Effector memory CD8-positive, alpha-beta T cell (primary cell): ENCODE data around the gene OVAAL.
A peak's percentile ranks its signal among the peaks of the same experiment; 100 is the strongest.

Experiments used
- ATAC-seq: fragments of 150-1000 bp; cut with Tn5 transposase; replicated peaks from 2 replicates; pipeline ENCODE4 v1.10.0; 2021; ENCODE audit warnings: mild to moderate bottlenecking, moderate library complexity
- DNase-seq, 3 experiments: peaks; one replicate each; pipeline ENCODE4 v3.0.0; 2021
- H3K27ac Mint-ChIP-seq, 2 donors: one replicate each; pipeline ENCODE4 v1.8.0; 2022; ENCODE audit warnings: mild to moderate bottlenecking in 2 of 2, mixed read lengths in 2 of 2, moderate library complexity in 2 of 2
- H3K27me3 Mint-ChIP-seq, 2 donors: one replicate each; pipeline ENCODE4 v1.8.0; 2022; ENCODE audit warnings: mixed read lengths in 2 of 2
- H3K36me3 Mint-ChIP-seq: one replicate; pipeline ENCODE4 v1.8.0; 2022; ENCODE audit warnings: mild to moderate bottlenecking, moderate library complexity, mixed read lengths; ENCODE audit not compliant: insufficient read depth
- H3K4me1 Mint-ChIP-seq, 2 donors: one replicate each; pipeline ENCODE4 v1.8.0; 2022; ENCODE audit warnings: low read depth in 2 of 2, mixed read lengths in 2 of 2
- H3K4me3 Mint-ChIP-seq, 2 donors: one replicate each; pipeline ENCODE4 v1.8.0; 2022; ENCODE audit warnings: mild to moderate bottlenecking in 2 of 2, mixed read lengths in 2 of 2, moderate library complexity in 2 of 2
- H3K9me3 Mint-ChIP-seq, 2 donors: one replicate each; pipeline ENCODE4 v1.8.0; 2022; ENCODE audit warnings: mixed read lengths in 2 of 2

Gene OVAAL

GRCh38 chr1:180530501-180530900, 28.3 kb upstream of the OVAAL start:
- H3K4me3 Mint-ChIP-seq = no peak overlapping the region
- no peak overlapping the region for H3K27ac Mint-ChIP-seq
- ATAC-seq (no peak), DNase-seq (no peak)
- peaks cover 5% of the 10 kb centered on the region for H3K36me3 Mint-ChIP-seq
- H3K4me1 Mint-ChIP-seq = peaks cover 2 to 5% of the 10 kb centered on the region in 2 donors
- H3K9me3 Mint-ChIP-seq = no peaks in the 10 kb centered on the region
- peaks cover 28 to 33% of the 10 kb centered on the region in 2 donors for H3K27me3 Mint-ChIP-seq

GRCh38 chr1:180532854-180533253, 25.9 kb upstream of the OVAAL start:
- H3K36me3 Mint-ChIP-seq = peaks cover 5% of the 10 kb centered on the region
- H3K27ac Mint-ChIP-seq = no peak overlapping the region
- H3K4me3 Mint-ChIP-seq = no peak overlapping the region
- H3K9me3 Mint-ChIP-seq = no peaks in the 10 kb centered on the region
- DNase-seq (no peak), ATAC-seq (no peak)
- peaks cover 26 to 40% of the 10 kb centered on the region in 2 donors for H3K27me3 Mint-ChIP-seq
- peaks cover 0 to 5% of the 10 kb centered on the region in 2 donors for H3K4me1 Mint-ChIP-seq

GRCh38 chr1:180533266-180533987, 25.3 kb upstream of the OVAAL start:
- Mint-ChIP-seq H3K27me3 (peaks cover 26 to 40% of the 10 kb centered on the region in 2 donors), H3K4me3 (no peak overlapping the region), H3K9me3 (no peaks in the 10 kb centered on the region), H3K36me3 (peaks cover 5% of the 10 kb centered on the region), H3K4me1 (peaks cover 0 to 5% of the 10 kb centered on the region in 2 donors), H3K27ac (no peak overlapping the region)
- DNase-seq (peak; percentile 52 to 55 (median 53)), ATAC-seq (peak; percentile 73)

- Mint-ChIP-seq H3K9me3 (no peaks in the 10 kb centered on the region), H3K4me3 (no peak overlapping the region), H3K4me1 (peaks cover 0 to 5% of the 10 kb centered on the region in 2 donors), H3K36me3 (peaks cover 5% of the 10 kb centered on the region), H3K27me3 (peaks cover 26 to 46% of the 10 kb centered on the region in 2 donors), H3K27ac (no peak overlapping the region)
- no peak for ATAC-seq
- DNase-seq = no peak
Observed at GRCh38 chr1:180534214-180534613, 24.6 kb upstream of the OVAAL start.

GRCh38 chr1:180535418-180535999, 23.3 kb upstream of the OVAAL start:
- no peaks in the 10 kb centered on the region for H3K9me3 Mint-ChIP-seq
- peaks cover 5% of the 10 kb centered on the region for H3K36me3 Mint-ChIP-seq
- H3K4me3 Mint-ChIP-seq = no peak overlapping the region

GRCh38 chr1:180536821-180537372, 21.9 kb upstream of the OVAAL start:
- ATAC-seq (no peak), DNase-seq (no peak)
- Mint-ChIP-seq H3K4me1 (peaks cover 0 to 5% of the 10 kb centered on the region in 2 donors), H3K36me3 (no peaks in the 10 kb centered on the region), H3K27ac (no peak overlapping the region), H3K27me3 (peaks cover 17 to 56% of the 10 kb centered on the region in 2 donors), H3K4me3 (no peak overlapping the region), H3K9me3 (no peaks in the 10 kb centered on the region)

More at GRCh38 chr1:180535418-180535999, 23.3 kb upstream of the OVAAL start:
- no peak for ATAC-seq
- Mint-ChIP-seq H3K4me1 (peaks cover 0 to 5% of the 10 kb centered on the region in 2 donors), H3K27me3 (peaks cover 20 to 46% of the 10 kb centered on the region in 2 donors), H3K27ac (no peak overlapping the region)
- DNase-seq = no peak

GRCh38 chr1:180539136-180539535, 19.6 kb upstream of the OVAAL start:
- Mint-ChIP-seq H3K36me3 (no peaks in the 10 kb centered on the region), H3K4me3 (no peak overlapping the region), H3K4me1 (no peaks in the 10 kb centered on the region), H3K9me3 (no peaks in the 10 kb centered on the region), H3K27ac (no peak overlapping the region), H3K27me3 (peaks cover 11 to 47% of the 10 kb centered on the region in 2 donors)
- no peak for ATAC-seq
- DNase-seq = no peak

GRCh38 chr1:180540697-180541594, 17.8 kb upstream of the OVAAL start:
- Mint-ChIP-seq H3K9me3 (no peaks in the 10 kb centered on the region), H3K4me1 (no peaks in the 10 kb centered on the region), H3K4me3 (no peak overlapping the region), H3K27me3 (peaks cover 4 to 42% of the 10 kb centered on the region in 2 donors), H3K27ac (no peak overlapping the region), H3K36me3 (no peaks in the 10 kb centered on the region)
- ATAC-seq (no peak), DNase-seq (no peak)

GRCh38 chr1:180542113-180542837, 16.5 kb upstream of the OVAAL start:
- H3K36me3 Mint-ChIP-seq = no peaks in the 10 kb centered on the region
- H3K9me3 Mint-ChIP-seq = no peaks in the 10 kb centered on the region
- no peaks in the 10 kb centered on the region for H3K4me1 Mint-ChIP-seq
- ATAC-seq (no peak), DNase-seq (no peak)
- H3K27ac Mint-ChIP-seq = no peak overlapping the region
- H3K27me3 Mint-ChIP-seq = peaks cover 4 to 34% of the 10 kb centered on the region in 2 donors
- no peak overlapping the region for H3K4me3 Mint-ChIP-seq

- no peaks in the 10 kb centered on the region for H3K36me3 Mint-ChIP-seq
- no peak for ATAC-seq
- H3K27me3 Mint-ChIP-seq = peaks cover 4 to 34% of the 10 kb centered on the region in 2 donors
- no peak overlapping the region for H3K27ac Mint-ChIP-seq
- H3K4me1 Mint-ChIP-seq = no peaks in the 10 kb centered on the region
- H3K4me3 Mint-ChIP-seq = no peak overlapping the region
- H3K9me3 Mint-ChIP-seq = no peaks in the 10 kb centered on the region
- DNase-seq = no peak
Observed at GRCh38 chr1:180542838-180543145, 16.0 kb upstream of the OVAAL start.

- Mint-ChIP-seq H3K4me1 (no peaks in the 10 kb centered on the region), H3K36me3 (no peaks in the 10 kb centered on the region), H3K27me3 (peaks cover 4 to 34% of the 10 kb centered on the region in 2 donors), H3K9me3 (no peaks in the 10 kb centered on the region), H3K4me3 (no peak overlapping the region), H3K27ac (no peak overlapping the region)
- ATAC-seq = no peak
- no peak for DNase-seq
Observed at GRCh38 chr1:180544050-180544449, 14.7 kb upstream of the OVAAL start.

GRCh38 chr1:180545991-180546390, 12.8 kb upstream of the OVAAL start:
- Mint-ChIP-seq H3K27ac (no peak overlapping the region), H3K36me3 (no peaks in the 10 kb centered on the region), H3K9me3 (no peaks in the 10 kb centered on the region), H3K4me1 (no peaks in the 10 kb centered on the region), H3K4me3 (no peak overlapping the region), H3K27me3 (peaks cover 4 to 35% of the 10 kb centered on the region in 2 donors)
- no peak for DNase-seq
- no peak for ATAC-seq
